Measurements from ENCODE around the gene KLHL18.
A peak's percentile ranks its signal among the peaks of the same experiment; 100 is the strongest.
"Not testable (repeated sequence)": the region's sequence is repeated elsewhere in the genome, so short reads cannot be mapped to it uniquely, and the experiment has no call there.

Gene KLHL18

DNA sequence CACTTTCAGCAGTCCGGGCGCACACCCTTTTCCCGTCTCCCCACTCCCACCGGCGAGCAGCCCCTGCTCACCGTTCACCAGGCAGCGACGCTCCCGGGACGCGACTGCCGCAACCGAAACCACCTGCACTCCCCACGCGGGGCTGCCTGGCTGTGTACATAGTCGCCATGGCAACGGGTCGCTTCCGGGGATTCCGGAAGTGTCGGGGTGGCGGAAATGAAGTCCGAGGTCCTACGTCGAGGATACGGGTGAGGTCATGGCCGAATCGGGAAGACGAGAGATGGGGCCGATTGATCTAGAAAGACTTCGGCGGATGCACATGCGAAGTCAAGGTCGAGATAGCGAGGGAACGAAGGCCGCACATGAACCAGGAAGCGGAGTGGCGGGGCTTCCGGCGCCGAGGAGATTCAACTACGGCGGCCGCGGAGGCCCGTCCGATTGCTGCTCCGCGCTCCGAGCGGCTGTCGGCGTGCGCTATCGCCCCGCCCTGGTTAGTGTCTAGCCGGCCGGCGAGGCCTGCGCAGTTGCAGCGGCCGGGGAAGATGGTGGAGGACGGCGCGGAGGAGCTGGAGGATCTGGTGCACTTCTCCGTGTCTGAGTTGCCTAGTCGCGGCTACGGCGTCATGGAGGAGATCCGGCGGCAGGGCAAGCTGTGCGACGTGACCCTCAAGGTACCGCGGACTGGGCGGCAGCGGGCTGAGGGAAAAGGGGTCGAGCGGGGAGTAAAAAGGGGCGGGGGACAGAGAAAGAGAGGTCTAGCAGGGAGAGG is at the start of gene KLHL18, which contains the start of gene KIF9:
Gene KLHL18 (plus strand): TSS at position 521 of the 769 bp plus-strand sequence. CDS start 22 bp downstream, at position 543.
Gene KIF9 (minus strand): TSS at position 376 of the 769 bp plus-strand sequence. CDS start 5,425 bp downstream, outside the sequence.
- peak; percentile 96 to 98 for DNase-seq

- DNase-seq = no peak
Measured at GRCh38 chr3:47238017-47238416, 44.7 kb upstream of the KLHL18 start.

DNA sequence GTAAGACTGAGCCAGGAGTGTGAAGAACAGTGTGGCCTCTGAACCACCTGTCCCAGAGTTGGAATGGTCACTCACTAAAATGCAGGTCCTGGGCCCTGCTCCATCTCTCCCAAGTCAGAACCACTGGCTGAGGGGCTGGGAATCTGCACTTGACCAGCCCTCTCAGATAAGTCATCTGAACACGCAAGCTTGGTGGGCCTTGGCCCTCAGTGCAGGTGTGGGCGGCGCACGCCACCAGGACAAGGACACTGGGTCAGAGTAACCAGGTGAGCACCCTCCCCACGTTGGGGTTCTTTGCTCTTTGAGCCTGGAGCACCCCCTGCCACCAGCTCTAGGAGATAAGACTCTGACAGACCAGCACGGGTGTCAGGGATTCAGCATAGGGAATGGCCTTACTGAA is 42.8 kb upstream of the KLHL18 start:
- no peak for DNase-seq

DNA sequence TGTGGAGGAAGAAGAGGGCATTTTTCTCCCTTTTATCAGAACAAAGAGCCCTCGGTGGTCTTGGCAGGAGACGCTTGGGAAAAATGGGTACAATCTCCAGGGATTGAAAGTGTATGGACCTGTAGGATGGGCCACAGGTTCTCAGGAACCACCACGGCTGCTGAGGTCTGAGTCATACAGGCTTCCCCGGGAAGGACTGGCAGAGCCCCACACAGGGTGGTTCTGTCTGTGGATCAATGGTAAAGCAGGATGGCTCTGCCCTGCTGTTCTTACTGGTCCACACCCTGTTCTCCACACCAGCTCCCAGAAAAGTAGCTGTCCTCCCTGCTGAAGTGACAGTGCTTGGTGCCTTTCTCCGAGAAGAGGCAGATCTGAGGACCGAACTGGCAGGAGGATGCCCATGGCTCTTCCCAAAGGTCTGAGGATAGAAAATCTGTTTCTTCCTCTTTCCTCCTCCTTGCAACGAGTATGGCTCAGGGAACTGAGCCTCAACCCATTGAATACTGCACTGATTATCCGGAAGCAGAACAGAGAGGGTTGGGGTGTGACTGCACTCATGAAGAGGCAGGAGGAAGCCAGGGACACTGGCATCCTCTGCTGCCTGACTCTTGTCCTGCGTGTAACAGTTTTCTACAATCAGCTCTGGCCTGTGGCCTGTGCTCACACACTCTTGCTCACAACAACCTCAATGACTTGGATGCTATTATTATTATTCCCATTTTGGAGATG is 39.2 kb upstream of the KLHL18 start:
- DNase-seq = no peak

DNA sequence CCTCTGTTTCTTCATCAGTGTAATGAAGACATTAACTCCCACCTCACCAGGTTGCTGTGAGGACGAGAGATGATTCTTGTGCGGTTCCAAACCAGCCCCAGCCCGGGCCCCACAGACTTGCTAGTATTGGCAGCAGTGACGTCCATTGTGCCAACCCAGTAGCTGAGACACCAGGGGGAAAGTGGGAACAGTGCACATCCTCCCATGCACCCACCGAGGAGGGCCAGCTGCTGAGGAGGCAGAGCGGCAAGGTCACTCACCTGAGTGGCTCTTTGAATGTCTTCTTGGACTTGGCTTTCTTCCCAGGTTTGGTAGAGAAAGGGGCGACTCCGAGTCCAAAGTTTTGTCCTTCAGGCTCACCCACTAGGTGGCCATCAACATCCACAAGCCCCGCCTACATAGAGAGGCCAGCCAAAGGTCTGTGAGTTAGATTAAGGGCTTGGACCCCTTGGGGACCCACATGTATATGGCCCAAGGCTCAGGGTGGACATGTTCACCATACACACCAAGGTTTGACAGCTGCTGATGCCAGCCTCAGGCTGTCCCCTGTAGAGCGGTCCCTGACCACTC is 38.1 kb upstream of the KLHL18 start:
- no peak for DNase-seq

GRCh38 chr3:47245271-47245670 is 37.5 kb upstream of the KLHL18 start:
- DNase-seq = no peak

GRCh38 chr3:47247131-47248064 is 35.3 kb upstream of the KLHL18 start:
- DNase-seq = no peak

- DNase-seq = no peak
Measured at GRCh38 chr3:47250309-47251060, 32.3 kb upstream of the KLHL18 start.

DNA sequence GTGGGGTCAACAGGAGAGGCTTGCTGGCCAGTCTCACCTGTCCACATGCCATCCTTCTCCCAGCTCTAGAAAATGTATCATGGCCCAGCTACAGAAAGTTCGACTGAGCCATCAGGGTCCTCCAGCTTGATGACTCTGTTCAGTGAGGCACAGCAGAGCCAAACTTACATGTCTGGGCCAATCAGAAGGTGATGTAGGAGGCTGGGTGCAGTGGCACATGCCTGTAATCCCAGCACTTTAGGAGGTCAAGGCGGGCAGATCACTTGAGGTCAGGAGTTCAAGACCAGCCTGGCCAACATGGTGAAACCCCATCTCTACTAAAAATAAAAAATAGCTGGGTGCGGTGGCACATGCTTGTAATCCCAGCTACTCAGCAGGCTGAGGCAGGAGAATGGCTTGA is 31.7 kb upstream of the KLHL18 start:
- not testable (repeated sequence) for DNase-seq

GRCh38 chr3:47251689-47252088 is 31.1 kb upstream of the KLHL18 start:
- DNase-seq = no peak

DNA sequence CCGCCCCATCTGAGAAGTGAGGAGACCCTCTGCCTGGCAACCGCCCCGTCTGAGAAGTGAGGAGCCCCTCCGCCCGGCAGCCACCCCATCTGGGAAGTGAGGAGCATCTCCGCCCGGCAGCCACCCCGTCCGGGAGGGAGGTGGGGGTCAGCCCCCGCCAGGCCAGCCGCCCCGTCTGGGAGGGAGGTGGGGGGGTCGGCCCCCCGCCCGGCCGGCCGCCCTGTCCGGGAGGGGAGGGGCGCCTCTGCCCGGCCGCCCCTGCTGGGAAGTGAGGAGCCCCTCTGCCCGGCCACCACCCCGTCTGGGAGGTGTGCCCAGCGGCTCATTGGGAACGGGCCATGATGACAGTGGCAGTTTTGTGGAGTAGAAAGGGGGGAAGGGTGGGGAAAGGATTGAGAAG is 26.4 kb upstream of the KLHL18 start:
- not testable (repeated sequence) for DNase-seq

DNA sequence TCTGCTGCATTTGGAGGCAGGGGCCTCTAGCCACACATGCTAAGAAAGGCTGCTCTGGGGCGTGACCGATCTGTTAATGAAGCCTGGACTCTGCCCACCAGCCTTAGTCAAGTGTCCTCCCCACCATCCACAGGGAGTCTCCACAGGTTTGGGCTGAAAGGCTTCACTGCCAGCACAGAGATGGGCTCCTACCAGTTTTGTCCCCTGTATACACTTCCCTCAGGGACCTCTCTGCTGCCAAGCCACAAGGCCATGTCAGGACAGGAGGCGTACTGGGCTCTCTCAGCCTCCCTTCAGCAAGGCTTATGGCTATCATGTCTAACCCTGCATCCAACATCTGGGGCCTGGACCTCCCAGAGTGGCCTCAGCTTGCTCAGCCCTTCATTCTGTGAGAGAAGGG is 23.6 kb upstream of the KLHL18 start:
- no peak for DNase-seq

GRCh38 chr3:47260605-47261004 is 22.1 kb upstream of the KLHL18 start:
- no peak for DNase-seq

- no peak for DNase-seq
Measured at GRCh38 chr3:47261301-47261700, 21.4 kb upstream of the KLHL18 start.

DNA sequence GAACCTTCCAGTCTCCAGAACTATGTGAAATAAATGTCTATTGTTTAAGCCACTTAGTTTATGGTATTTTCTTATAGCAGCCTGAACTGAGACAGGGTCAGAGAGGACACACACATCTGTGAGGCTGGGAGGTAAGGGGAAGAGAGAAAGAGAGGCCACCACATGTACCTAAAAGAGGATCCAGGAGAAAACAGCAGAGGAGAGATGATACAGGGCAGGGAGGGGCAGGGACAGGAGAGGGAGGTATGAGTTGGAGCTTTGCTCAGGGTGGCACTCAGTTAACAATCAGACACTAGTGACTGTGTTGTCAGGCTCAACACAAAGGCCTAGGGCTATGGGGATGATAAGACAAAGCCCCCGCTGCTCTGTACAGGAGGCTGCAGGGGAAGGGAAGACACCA is 17.7 kb upstream of the KLHL18 start:
- DNase-seq = no peak

GRCh38 chr3:47265725-47266428 is 16.9 kb upstream of the KLHL18 start:
- no peak for DNase-seq

- DNase-seq = peak; percentile 47 to 49
Measured at GRCh38 chr3:47266709-47267489, 15.8 kb upstream of the KLHL18 start.

- no peak for DNase-seq
Measured at GRCh38 chr3:47267490-47267824, 15.3 kb upstream of the KLHL18 start.

DNA sequence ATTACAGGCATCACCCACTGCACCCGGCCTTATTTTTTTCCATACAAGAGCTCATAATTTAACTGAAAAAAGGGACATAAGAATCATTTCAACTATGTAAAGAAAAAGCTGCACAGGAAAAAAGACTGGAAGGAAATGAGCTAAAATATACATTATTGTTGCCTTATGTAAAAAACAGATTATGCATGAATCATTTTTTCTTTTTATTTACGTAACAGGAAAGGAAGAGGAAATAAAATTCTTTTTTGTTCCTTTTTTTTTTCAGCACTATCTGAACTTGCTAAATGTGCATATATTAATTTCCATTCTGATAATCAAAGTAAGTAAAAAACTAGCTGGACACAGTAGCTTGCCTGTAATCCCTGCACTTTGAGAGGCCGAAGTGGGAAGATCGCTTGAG is 12.2 kb upstream of the KLHL18 start:
- no peak for DNase-seq

GRCh38 chr3:47273564-47273963 is 9.2 kb upstream of the KLHL18 start:
- DNase-seq = no peak

DNA sequence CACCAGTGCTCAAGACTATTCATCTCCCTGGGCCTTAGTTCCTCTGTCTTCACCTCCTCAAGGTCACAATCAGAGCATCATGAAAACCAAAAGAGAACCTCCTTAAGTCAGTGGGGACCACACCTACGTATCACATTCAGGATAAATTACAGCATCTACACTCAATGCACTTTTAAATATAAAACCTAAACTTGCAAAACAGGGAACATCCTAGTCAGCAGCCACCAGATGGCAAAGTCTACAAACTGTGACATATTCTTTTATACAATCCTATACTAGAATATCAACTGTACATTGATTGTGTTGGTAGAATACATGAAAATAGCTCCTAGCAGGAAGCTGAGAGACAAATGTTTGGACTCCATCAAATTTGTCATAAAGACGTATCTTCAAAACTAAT is 8.1 kb upstream of the KLHL18 start:
- no peak for DNase-seq
